H1 (cell line): ENCODE data around the gene PGAP2. TPM values are rescaled to one million over a fixed set of nuclear protein-coding genes. Genes with fewer than 3 reads are reported as not detected.

Experiments
- CTCF ChIA-PET: fragments of 300-600 bp; sonication (Branson Sonifier 250); formaldehyde crosslinking; loops from one replicate; lab custom pipeline; 2021; ENCODE audit not compliant: partially characterized antibody; lab: Charles Lee
- POLR2A ChIA-PET: fragments of 300-600 bp; sonication (Branson Sonifier 250); formaldehyde crosslinking; loops from one replicate; lab custom pipeline; 2021; ENCODE audit warnings: inconsistent platforms; ENCODE audit not compliant: partially characterized antibody; lab: Charles Lee
- DNase-seq, 2 experiments: peaks; one replicate each; pipeline versions ENCODE4 v3.0.0 to v3.0.0-alpha.2; 2010 to 2022; ENCODE audit warnings: low spot score in 2 of 2, low read depth in 1 of 2, mixed read lengths in 1 of 2
- FAIRE-seq: peaks from 2 replicates; lab custom pipeline; 2011; peaks lifted over from hg19 to GRCh38; lab: Jason Lieb, UNC
- H2AFZ ChIP-seq: 2 replicates; pipeline ENCODE4 v1.8.1; 2012; ENCODE audit warnings: low read length, inconsistent platforms
- H2AK5ac ChIP-seq: 2 replicates; pipeline ENCODE4 v1.6.1; 2013; ENCODE audit warnings: low read depth, low read length
- H2BK120ac ChIP-seq: replicated peaks from 2 replicates; pipeline ENCODE3; 2013; ENCODE audit warnings: low read depth, low read length, inconsistent platforms
- H2BK12ac ChIP-seq: 2 replicates; pipeline ENCODE4 v1.6.1; 2013; ENCODE audit warnings: low read depth, low read length
- H2BK15ac ChIP-seq: 2 replicates; pipeline ENCODE4 v1.6.1; 2013; ENCODE audit warnings: low read length
- H2BK20ac ChIP-seq: 2 replicates; pipeline ENCODE4 v1.6.1; 2013; ENCODE audit warnings: low read length
- H2BK5ac ChIP-seq: 2 replicates; pipeline ENCODE4 v1.6.1; 2013; ENCODE audit warnings: low read depth, low read length
- H3K14ac ChIP-seq: 2 replicates; pipeline ENCODE4 v1.6.1; 2013; ENCODE audit warnings: inconsistent platforms; ENCODE audit not compliant: insufficient read length
- H3K18ac ChIP-seq: 2 replicates; pipeline ENCODE4 v1.6.1; 2013; ENCODE audit warnings: low read length; ENCODE audit errors: extremely low read depth
- H3K23ac ChIP-seq: 2 replicates; pipeline ENCODE4 v1.6.1; 2013; ENCODE audit warnings: inconsistent platforms; ENCODE audit not compliant: insufficient read length
- H3K23me2 ChIP-seq: 2 replicates; pipeline ENCODE4 v1.6.1; 2013; ENCODE audit warnings: low read depth, low read length
- H3K27ac ChIP-seq: 2 replicates; pipeline ENCODE4 v1.6.1; 2011; ENCODE audit warnings: low read depth, low read length, inconsistent platforms
- H3K27me3 ChIP-seq, 4 experiments: replicated peaks in 1 of 4; 1 replicate in 1 of 4; 2 replicates in 3 of 4; pipeline versions ENCODE4 v1.6.1 to v1.8.1; 2011 to 2013; ENCODE audit warnings: low read length in 3 of 4, mild to moderate bottlenecking in 3 of 4, inconsistent platforms in 2 of 4, mixed read lengths in 2 of 4, moderate library complexity in 1 of 4; ENCODE audit not compliant: control insufficient read depth in 3 of 4, insufficient read depth in 3 of 4; ENCODE audit errors: extremely low read depth in 1 of 4
- H3K36me3 ChIP-seq, 4 experiments: 2 replicates each; pipeline versions ENCODE4 v1.6.1 to v1.8.1; 2011 to 2013; ENCODE audit warnings: mild to moderate bottlenecking in 4 of 4, low read length in 3 of 4, moderate library complexity in 2 of 4, control low read depth in 1 of 4, inconsistent platforms in 1 of 4; ENCODE audit not compliant: insufficient read depth in 4 of 4, control insufficient read depth in 2 of 4
- H3K4ac ChIP-seq: replicated peaks from 2 replicates; pipeline ENCODE3; 2013; ENCODE audit warnings: low read length, low read depth, mixed read lengths, inconsistent platforms; ENCODE audit not compliant: insufficient read length
- H3K4me1 ChIP-seq, 4 experiments: replicated peaks in 1 of 4; 1 replicate in 1 of 4; 2 replicates in 3 of 4; pipeline versions ENCODE4 v1.6.1 to v1.8.1; 2011 to 2013; ENCODE audit warnings: low read length in 3 of 4, inconsistent platforms in 2 of 4, mixed read lengths in 1 of 4; ENCODE audit not compliant: insufficient read depth in 4 of 4, control insufficient read depth in 3 of 4
- H3K4me2 ChIP-seq, 2 experiments: 2 replicates each; pipeline versions ENCODE4 v1.6.1 to v1.8.1; 2011 to 2013; ENCODE audit warnings: low read depth in 2 of 2, low read length in 2 of 2, control low read depth in 1 of 2, inconsistent platforms in 1 of 2, mild to moderate bottlenecking in 1 of 2; ENCODE audit not compliant: insufficient read depth in 1 of 2
- H3K4me3 ChIP-seq, 4 experiments: fragments of 200-600, 300-600 bp in 1 of 4; sonication (generic), shearing (Covaris generic), sonication (Bioruptor Twin) in 1 of 4; 2 replicates each; pipeline versions ENCODE4 v1.5.1 to v1.8.1; 2011 to 2016; ENCODE audit warnings: low read length in 4 of 4, low read depth in 3 of 4, control low read depth in 2 of 4, inconsistent platforms in 2 of 4, mild to moderate bottlenecking in 2 of 4, mixed read lengths in 1 of 4, moderate library complexity in 1 of 4; ENCODE audit not compliant: insufficient read depth in 2 of 4; ENCODE audit errors: extremely low read depth in 1 of 4
- H3K56ac ChIP-seq: replicated peaks from 2 replicates; pipeline ENCODE3; 2013; ENCODE audit warnings: low read depth, mild to moderate bottlenecking, mixed read lengths, low read length, inconsistent platforms; ENCODE audit not compliant: insufficient read length
- H3K79me1 ChIP-seq: 2 replicates; pipeline ENCODE4 v1.6.1; 2013; ENCODE audit warnings: low read depth, low read length, control low read depth
- H3K79me2 ChIP-seq, 2 experiments: 2 replicates each; pipeline versions ENCODE4 v1.6.1 to v1.8.1; 2012 to 2013; ENCODE audit warnings: low read length in 2 of 2, mild to moderate bottlenecking in 2 of 2, inconsistent platforms in 1 of 2; ENCODE audit not compliant: insufficient read depth in 2 of 2, control insufficient read depth in 1 of 2
- H3K9ac ChIP-seq, 4 experiments: replicated peaks in 1 of 4; 1 replicate in 1 of 4; 2 replicates in 3 of 4; pipeline versions ENCODE4 v1.6.1 to v1.8.1; 2011 to 2013; ENCODE audit warnings: low read depth in 3 of 4, low read length in 3 of 4, control low read depth in 2 of 4, mild to moderate bottlenecking in 2 of 4, moderate library complexity in 2 of 4, inconsistent platforms in 1 of 4; ENCODE audit errors: extremely low read depth in 1 of 4
- H3K9me3 ChIP-seq, 2 experiments: 2 replicates each; pipeline versions ENCODE4 v1.6.1 to v1.8.1; 2012 to 2013; ENCODE audit warnings: mild to moderate bottlenecking in 2 of 2, moderate library complexity in 2 of 2, control low read depth in 1 of 2, inconsistent platforms in 1 of 2, low read depth in 1 of 2, low read length in 1 of 2, mixed read lengths in 1 of 2; ENCODE audit not compliant: insufficient read depth in 2 of 2
- H4K20me1 ChIP-seq, 2 experiments: replicated peaks in 1 of 2; 2 replicates each; pipeline versions ENCODE3 to v1.8.1; 2011 to 2013; ENCODE audit warnings: inconsistent platforms in 2 of 2, low read length in 2 of 2, mild to moderate bottlenecking in 1 of 2; ENCODE audit not compliant: insufficient read depth in 2 of 2, control insufficient read depth in 1 of 2
- H4K5ac ChIP-seq: 2 replicates; pipeline ENCODE4 v1.6.1; 2013; ENCODE audit warnings: low read length, low read depth, mixed read lengths, inconsistent platforms; ENCODE audit not compliant: insufficient read length
- H4K8ac ChIP-seq: 2 replicates; pipeline ENCODE4 v1.8.0; 2013; ENCODE audit warnings: mild to moderate bottlenecking, moderate library complexity, low read length, inconsistent platforms; ENCODE audit not compliant: insufficient read depth; ENCODE audit errors: extremely low read depth
- H4K91ac ChIP-seq: replicated peaks from 2 replicates; pipeline ENCODE3; 2013; ENCODE audit warnings: low read length, mixed read lengths, inconsistent platforms; ENCODE audit not compliant: insufficient read length
- ASH2L ChIP-seq: fragments of 200-600, 300-600 bp; sonication (generic); IDR thresholded peaks from one replicate; pipeline ENCODE4 v1.7.1; 2017; ENCODE audit warnings: low read length
- BACH1 ChIP-seq: IDR thresholded peaks from 2 replicates; pipeline ENCODE4 v1.6.1; 2012; ENCODE audit warnings: low read length, improper control_type of control experiment
- FOSL1 ChIP-seq: IDR thresholded peaks from 2 replicates; pipeline ENCODE4 v1.6.1; 2011; ENCODE audit warnings: mild to moderate bottlenecking, low read depth, low read length, moderate library complexity; ENCODE audit not compliant: insufficient read depth
- GTF2F1 ChIP-seq: IDR thresholded peaks from 2 replicates; pipeline ENCODE4 v1.6.1; 2012; ENCODE audit warnings: low read depth, low read length, improper control_type of control experiment, borderline replicate concordance
- KDM4A ChIP-seq: IDR thresholded peaks from one replicate; pipeline ENCODE4 v1.7.1; 2012; ENCODE audit warnings: low read depth, mild to moderate bottlenecking, moderate library complexity, low read length, inconsistent platforms; ENCODE audit not compliant: severe bottlenecking
- PHF8 ChIP-seq: fragments of 200-600 bp; sonication (generic); conservative IDR thresholded peaks from 2 replicates; pipeline ENCODE4 v1.7.1; 2012; ENCODE audit warnings: low read depth, mild to moderate bottlenecking, inconsistent platforms, low read length, moderate library complexity
- RNF2 ChIP-seq: fragments of 200-900, 300-1000 bp; sonication (generic); IDR thresholded peaks from 2 replicates; pipeline ENCODE4 v1.7.1; 2016; ENCODE audit warnings: borderline replicate concordance, low read depth, mild to moderate bottlenecking, antibody characterized with exemption, low read length; ENCODE audit not compliant: poor library complexity, severe bottlenecking; ENCODE audit errors: missing control alignments
- SP1 ChIP-seq: IDR thresholded peaks from 2 replicates; pipeline ENCODE4 v1.6.1; 2011; ENCODE audit warnings: low read depth, low read length
- SUZ12 ChIP-seq: fragments of 200-600 bp; sonication (generic); IDR thresholded peaks from 2 replicates; pipeline ENCODE4 v1.6.1; 2012; ENCODE audit warnings: mild to moderate bottlenecking, inconsistent platforms, low read length, moderate library complexity, mixed read lengths
- TCF12 ChIP-seq: IDR thresholded peaks from 2 replicates; pipeline ENCODE4 v1.6.1; 2011; ENCODE audit warnings: low read depth, mild to moderate bottlenecking, low read length
- WGBS, 2 experiments: shearing (Covaris generic) in 1 of 2; methylation state at CpG; one replicate each; pipeline versions ENCODE4 v1.1.6 to v1.1.7; 2013 to 2015; ENCODE audit warnings: low lambda C conversion rate in 2 of 2, mixed read lengths in 2 of 2, inconsistent platforms in 1 of 2, low coverage in 1 of 2, missing lambda C conversion rate in 1 of 2; ENCODE audit not compliant: insufficient replicate concordance in 2 of 2, insufficient coverage in 1 of 2, insufficient read length in 1 of 2; ENCODE audit errors: extremely low coverage in 1 of 2, missing lambda C conversion rate in 1 of 2; 5-methylcytosine and 5-hydroxymethylcytosine counted together
- polyA plus RNA-seq, 7 experiments: library from polyadenylated mRNA; depleted of rRNA in 3 of 7; stranded (reverse) in 5 of 7; unstranded in 2 of 7; fragments of >200 nt in 5 of 7; fragments of 200-250 nt in 2 of 7; gene quantifications; 1 replicate in 5 of 7; 2 replicates in 1 of 7; 4 replicates in 1 of 7; pipeline versions ENCODE4 v1.2.1 to v1.2.3, GENCODE V29; 2011 to 2013; ENCODE audit warnings: missing spikeins in 2 of 7, mixed read lengths in 2 of 7
- total RNA-seq: library from RNA; stranded (reverse); fragmentation: NEBNext Ultra II Directional; extraction: Animal tissue kit (Norgen Biotek cat#: 25700); gene quantifications from 2 replicates; pipeline ENCODE4 v1.2.1, GENCODE V29; 2021

PGAP2 gene
- total and polyA plus RNA-seq, 2 of the 8 experiments (the other 6 are each of a cell fraction or from before 2014, with no cell fraction given), result 56.5 to 106 TPM

DNA sequence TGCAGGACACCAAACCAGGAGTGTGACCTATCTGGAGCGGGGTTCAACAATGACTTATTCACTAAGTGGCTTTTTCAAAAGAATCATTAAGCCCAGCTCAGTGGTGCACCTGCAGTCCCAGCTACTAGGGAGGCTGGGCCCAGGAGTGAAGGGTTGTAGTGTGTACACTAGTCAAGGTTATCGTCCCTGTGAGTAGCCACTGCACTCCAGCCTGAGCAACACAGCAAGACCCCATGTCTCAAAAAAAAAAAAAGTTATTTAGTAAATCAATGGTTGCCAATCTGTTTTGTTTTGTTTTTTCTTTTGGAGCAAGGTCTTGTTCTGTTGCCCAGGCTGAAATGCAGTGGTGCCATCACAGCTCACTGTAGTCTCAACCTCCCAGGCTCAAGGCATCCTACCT is 24.5 kb downstream of the PGAP2 start:
- FAIRE-seq, result no peak
- no peak overlapping the region for H3K14ac ChIP-seq
- H3K27me3 ChIP-seq, result no peaks in the 10 kb centered on the region
- H4K8ac ChIP-seq, result no peak overlapping the region
- no peak overlapping the region for H2BK12ac ChIP-seq
- H3K79me1 ChIP-seq, result peaks cover 15% of the 10 kb centered on the region
- H3K23me2 ChIP-seq, result no peaks in the 10 kb centered on the region
- H2BK120ac ChIP-seq, result no peak overlapping the region
- POLR2A ChIA-PET, result interaction anchor here (0.6 kb wide), 1 partner anchor 122 kb away, joined by 3 read pairs; no protein-coding TSS in a partner anchor
- H3K18ac ChIP-seq, result no peak overlapping the region
- no peak overlapping the region for H3K27ac ChIP-seq
- H3K4ac ChIP-seq, result no peak overlapping the region
- WGBS, 2 experiments, result 83% methylated on average over 2 of the region's 2 CpGs; no CpG with 5 or more reads in 1 of the 2 experiments
- no peak overlapping the region for H3K9ac ChIP-seq
- H4K91ac ChIP-seq, result no peak overlapping the region
- no peak overlapping the region for H2BK15ac ChIP-seq
- TF ChIP-seq SUZ12 (no peak), BACH1 (no peak), GTF2F1 (no peak), ASH2L (no peak), RNF2 (no peak), TCF12 (no peak), KDM4A (no peak), FOSL1 (no peak), PHF8 (no peak), SP1 (no peak)
- TF ChIP-seq, all 59 proteins: peak for 0
- H4K5ac ChIP-seq, result no peak overlapping the region
- no peak overlapping the region for H3K4me2 ChIP-seq
- H3K4me1 ChIP-seq, result peaks cover 4 to 23% (median 15%) of the 10 kb centered on the region in 4 experiments
- CTCF ChIA-PET, result interaction anchor here (0.7 to 18.5 kb wide), 5 partner anchors 8 to 24 kb away, joined by 3 to 214 read pairs (median 5); partner anchors contain the start of genes RHOG and STIM1
- no peak overlapping the region for H3K23ac ChIP-seq
- DNase-seq, result no peak
- no peak overlapping the region for H2AFZ ChIP-seq
- no peak overlapping the region for H3K56ac ChIP-seq
- H3K9me3 ChIP-seq, result no peaks in the 10 kb centered on the region
- no peak overlapping the region for H2BK20ac ChIP-seq
- no peak overlapping the region for H2BK5ac ChIP-seq
- H3K4me3 ChIP-seq, result no peak overlapping the region
- H2AK5ac ChIP-seq, result no peak overlapping the region
- peaks cover 5 to 40% of the 10 kb centered on the region in 2 experiments for H3K79me2 ChIP-seq
- H4K20me1 ChIP-seq, result peaks cover 7 to 28% of the 10 kb centered on the region in 2 experiments
- H3K36me3 ChIP-seq, result peaks cover 0 to 12% (median 4%) of the 10 kb centered on the region in 4 experiments; a peak in 4 of 8 replicates
